DND-41 (cell line): ENCODE measurements around the gene PCLO.

Source experiments
- CTCF ChIP-seq: IDR thresholded peaks from 2 replicates; pipeline ENCODE4 v1.5.1; 2012; ENCODE audit warnings: borderline replicate concordance, low read length, moderate library complexity, mild to moderate bottlenecking; ENCODE audit not compliant: poor library complexity, severe bottlenecking; ENCODE audit errors: extremely low read depth
- EZH2 ChIP-seq: IDR thresholded peaks from 3 replicates; pipeline ENCODE4 v1.6.1; 2012; ENCODE audit warnings: borderline replicate concordance, low read depth, mild to moderate bottlenecking, moderate library complexity, low read length, inconsistent platforms; ENCODE audit not compliant: severe bottlenecking

GRCh38 chr7:83036721-83037380, 125.8 kb downstream of the PCLO start:
- TF ChIP-seq CTCF, result no peak
- TF ChIP-seq EZH2, result no peak
